HepG2 (cell line): Measurements from ENCODE around the gene KCNH1.

Experiments
- GZF1 ChIP-seq: sonication (generic); formaldehyde crosslinking; IDR thresholded peaks from 2 replicates; pipeline ENCODE4 v1.5.1; 2020; ENCODE audit warnings: mild to moderate bottlenecking, missing genetic modification reagents
- HDAC1 ChIP-seq: sonication (generic); formaldehyde crosslinking; IDR thresholded peaks from 2 replicates; pipeline ENCODE4 v1.5.1; 2020; ENCODE audit warnings: mild to moderate bottlenecking, missing genetic modification reagents
- REST ChIP-seq, 2 experiments: IDR thresholded peaks; 2 replicates each; pipeline ENCODE4 v1.6.1; 2011 to 2012; ENCODE audit warnings: low read length in 2 of 2, borderline replicate concordance in 1 of 2, low read depth in 1 of 2, mild to moderate bottlenecking in 1 of 2, moderate library complexity in 1 of 2
- ZNF20 ChIP-seq: sonication (generic); formaldehyde crosslinking; IDR thresholded peaks from 2 replicates; pipeline ENCODE4 v1.4.0; 2020; ENCODE audit warnings: mild to moderate bottlenecking, moderate library complexity, missing genetic modification reagents
- TF ChIP-seq, protein P1 (sequence below): sonication (generic); formaldehyde crosslinking; IDR thresholded peaks from 2 replicates; pipeline ENCODE4 v1.8.0; 2022; ENCODE audit warnings: low read depth, missing genetic modification reagents

DNA sequence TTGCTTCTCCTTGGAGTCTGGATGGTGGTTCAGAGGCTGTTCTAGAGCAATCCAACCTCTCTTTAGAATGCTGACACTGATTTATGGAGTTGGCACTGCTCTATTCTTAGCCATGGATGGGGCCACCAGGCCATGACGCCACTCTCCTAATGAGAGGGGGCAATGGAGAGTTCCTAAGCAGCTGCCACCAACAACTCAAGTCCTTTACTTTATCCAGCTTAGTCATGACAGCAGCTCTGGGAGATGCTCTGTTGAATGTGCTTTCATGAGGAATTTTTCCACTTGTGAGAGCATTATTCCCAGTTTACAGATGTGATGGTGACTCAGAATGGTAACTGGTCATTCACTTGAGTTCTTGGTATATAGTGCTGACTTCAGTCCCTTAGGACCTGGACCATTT, 438.9 kb downstream of the KCNH1 start:
- no peak for TF ChIP-seq REST (IDR thresholded peaks at IDR 0.05; ENCODE audit: borderline replicate concordance in 1 of 2, low read depth in 1 of 2, low read length in 2 of 2)
- TF ChIP-seq HDAC1: no peak
- no peak for TF ChIP-seq GZF1 (CRISPR knock-in tag)
- TF ChIP-seq ZNF20 (CRISPR knock-in tag): no peak
- TF ChIP-seq, protein P1, sequence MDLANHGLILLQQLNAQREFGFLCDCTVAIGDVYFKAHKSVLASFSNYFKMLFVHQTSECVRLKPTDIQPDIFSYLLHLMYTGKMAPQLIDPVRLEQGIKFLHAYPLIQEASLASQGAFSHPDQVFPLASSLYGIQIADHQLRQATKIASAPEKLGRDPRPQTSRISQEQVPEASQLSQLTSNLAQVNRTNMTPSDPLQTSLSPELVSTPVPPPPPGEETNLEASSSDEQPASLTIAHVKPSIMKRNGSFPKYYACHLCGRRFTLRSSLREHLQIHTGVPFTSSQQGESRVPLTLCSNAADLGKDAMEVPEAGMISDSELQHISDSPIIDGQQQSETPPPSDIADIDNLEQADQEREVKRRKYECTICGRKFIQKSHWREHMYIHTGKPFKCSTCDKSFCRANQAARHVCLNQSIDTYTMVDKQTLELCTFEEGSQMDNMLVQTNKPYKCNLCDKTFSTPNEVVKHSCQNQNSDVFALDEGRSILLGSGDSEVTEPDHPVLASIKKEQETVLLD (CRISPR knock-in tag): no peak
